ENCODE results near the gene ZNF451.

Gene ZNF451

DNA sequence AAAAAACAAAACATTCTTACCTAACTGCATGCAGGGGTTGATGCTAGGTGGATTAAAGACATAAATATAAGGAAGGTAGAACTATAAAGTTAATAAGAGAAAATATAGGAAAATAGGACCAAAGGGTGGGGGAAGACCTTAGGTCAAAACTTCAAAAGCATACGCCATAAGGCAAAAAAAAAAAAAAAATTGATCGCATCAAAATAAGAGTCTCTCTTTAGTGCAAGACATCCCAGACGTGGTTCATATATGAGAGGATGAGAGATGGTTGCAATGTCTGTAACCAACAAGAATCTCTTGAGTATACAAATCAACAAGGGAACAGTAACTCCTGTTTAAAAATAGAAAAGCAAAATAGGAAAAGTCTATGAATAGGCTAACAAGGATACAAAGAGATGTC is 90.6 kb downstream of the ZNF451 start:
- no peak overlapping the region for H3K4me3 ChIP-seq (ENCODE audit: low read depth, low read length)
- no peak for DNase-seq (ENCODE audit: low read depth, low spot score)
- POLR2A ChIA-PET, result no interaction called here
- TF ChIP-seq, protein P1, sequence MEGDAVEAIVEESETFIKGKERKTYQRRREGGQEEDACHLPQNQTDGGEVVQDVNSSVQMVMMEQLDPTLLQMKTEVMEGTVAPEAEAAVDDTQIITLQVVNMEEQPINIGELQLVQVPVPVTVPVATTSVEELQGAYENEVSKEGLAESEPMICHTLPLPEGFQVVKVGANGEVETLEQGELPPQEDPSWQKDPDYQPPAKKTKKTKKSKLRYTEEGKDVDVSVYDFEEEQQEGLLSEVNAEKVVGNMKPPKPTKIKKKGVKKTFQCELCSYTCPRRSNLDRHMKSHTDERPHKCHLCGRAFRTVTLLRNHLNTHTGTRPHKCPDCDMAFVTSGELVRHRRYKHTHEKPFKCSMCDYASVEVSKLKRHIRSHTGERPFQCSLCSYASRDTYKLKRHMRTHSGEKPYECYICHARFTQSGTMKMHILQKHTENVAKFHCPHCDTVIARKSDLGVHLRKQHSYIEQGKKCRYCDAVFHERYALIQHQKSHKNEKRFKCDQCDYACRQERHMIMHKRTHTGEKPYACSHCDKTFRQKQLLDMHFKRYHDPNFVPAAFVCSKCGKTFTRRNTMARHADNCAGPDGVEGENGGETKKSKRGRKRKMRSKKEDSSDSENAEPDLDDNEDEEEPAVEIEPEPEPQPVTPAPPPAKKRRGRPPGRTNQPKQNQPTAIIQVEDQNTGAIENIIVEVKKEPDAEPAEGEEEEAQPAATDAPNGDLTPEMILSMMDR (IDR thresholded peaks at IDR 0.05; ENCODE audit: insufficient read depth, low read length, missing control alignments), result no peak
- CTCF ChIA-PET, result interaction anchor here (1.2 to 13.2 kb wide), 2 partner anchors 136 to 160 kb away, joined by 3 to 207 read pairs; partner anchors contain the start of gene PRIM2

DNA sequence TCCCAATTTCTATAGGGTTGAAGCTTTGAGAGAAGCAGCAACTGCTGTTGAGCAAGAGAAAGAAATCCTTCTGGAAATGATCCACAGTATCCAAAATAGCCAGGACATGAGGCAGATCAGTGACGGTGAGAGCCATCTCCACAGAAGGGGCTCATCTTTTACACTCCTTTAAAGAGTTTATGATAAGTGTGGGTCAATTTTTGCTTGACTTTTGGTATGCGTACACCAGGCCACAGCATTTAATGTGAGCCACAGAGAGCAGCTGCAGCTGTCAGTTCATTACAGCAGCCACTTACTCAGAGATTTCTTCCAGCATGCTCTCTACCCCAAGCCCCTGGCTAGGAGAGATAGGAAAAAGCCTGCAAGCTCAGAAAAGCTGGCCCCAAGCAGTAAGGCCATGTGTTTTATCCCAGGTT is 92.0 kb downstream of the ZNF451 start:
- ChIA-PET POLR2A (no interaction called here), CTCF (interaction anchor here (1.1 to 13.2 kb wide), 4 partner anchors 8 to 134 kb away, joined by 3 to 207 read pairs (median 5); partner anchors contain the start of gene PRIM2)
- no peak for DNase-seq (ENCODE audit: low read depth, low spot score)
- H3K4me3 ChIP-seq (ENCODE audit: low read depth, low read length), result no peak overlapping the region
- TF ChIP-seq, protein P1 (IDR thresholded peaks at IDR 0.05; ENCODE audit: insufficient read depth, low read length, missing control alignments), result no peak

DNA sequence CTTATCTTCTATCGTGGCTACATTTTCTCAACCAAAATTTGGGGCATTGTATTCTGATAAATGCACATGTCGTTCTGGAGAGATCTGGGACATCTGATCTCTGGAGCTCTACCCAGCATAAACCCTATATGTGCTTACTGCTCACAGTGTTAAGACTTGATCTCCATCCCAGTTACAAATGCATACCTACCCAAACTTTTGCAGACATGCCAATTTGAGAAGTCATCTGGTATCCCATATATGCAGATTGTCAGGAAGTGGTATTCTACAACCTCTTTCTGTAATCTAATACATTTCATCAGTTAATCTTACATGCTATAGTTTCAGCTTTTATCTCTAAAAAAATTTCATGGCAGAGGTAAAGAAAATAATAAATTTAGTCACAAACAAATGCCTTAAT is 93.3 kb downstream of the ZNF451 start:
- no peak overlapping the region for H3K4me3 ChIP-seq (ENCODE audit: low read depth, low read length)
- CTCF ChIA-PET, result interaction anchor here (1.1 to 13.2 kb wide), 5 partner anchors 8 to 280 kb away, joined by 3 to 207 read pairs (median 4); partner anchors contain the start of gene PRIM2
- DNase-seq (ENCODE audit: low read depth, low spot score), result no peak
- POLR2A ChIA-PET, result no interaction called here
- TF ChIP-seq, protein P1 (IDR thresholded peaks at IDR 0.05; ENCODE audit: insufficient read depth, low read length, missing control alignments), result no peak

DNA sequence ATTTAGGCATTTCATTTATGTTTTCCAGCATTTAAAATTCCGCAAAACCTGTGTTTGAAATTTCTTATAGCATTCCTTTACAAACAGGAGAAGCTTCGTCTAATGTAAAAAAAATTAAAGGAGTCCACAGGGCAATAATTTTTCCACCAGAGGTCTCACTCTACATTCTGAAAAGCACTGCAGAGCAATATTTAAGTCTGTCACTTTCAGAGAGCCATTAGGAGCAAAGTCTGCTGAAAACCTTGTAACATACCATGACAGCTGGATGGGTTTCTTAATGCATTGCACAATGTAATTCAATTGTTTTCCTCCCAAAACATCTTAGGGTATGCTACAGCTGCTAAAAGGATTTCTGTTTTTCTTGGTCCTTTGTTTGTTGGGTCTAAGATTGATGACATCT is 100.2 kb downstream of the ZNF451 start:
- no peak overlapping the region for H3K4me3 ChIP-seq (ENCODE audit: low read depth, low read length)
- TF ChIP-seq, protein P1 (IDR thresholded peaks at IDR 0.05; ENCODE audit: insufficient read depth, low read length, missing control alignments), result no peak
- ChIA-PET POLR2A (interaction anchor here (1.1 to 1.4 kb wide), 2 partner anchors 32 to 124 kb away, joined by 4 read pairs; partner anchors contain the start of gene RAB23), CTCF (interaction anchor here (0.7 to 13.2 kb wide), 18 partner anchors 8 to 286 kb away, joined by 3 to 207 read pairs (median 5); partner anchors contain the start of genes BEND6, PRIM2 and RAB23)
- DNase-seq (ENCODE audit: low read depth, low spot score), result no peak

DNA sequence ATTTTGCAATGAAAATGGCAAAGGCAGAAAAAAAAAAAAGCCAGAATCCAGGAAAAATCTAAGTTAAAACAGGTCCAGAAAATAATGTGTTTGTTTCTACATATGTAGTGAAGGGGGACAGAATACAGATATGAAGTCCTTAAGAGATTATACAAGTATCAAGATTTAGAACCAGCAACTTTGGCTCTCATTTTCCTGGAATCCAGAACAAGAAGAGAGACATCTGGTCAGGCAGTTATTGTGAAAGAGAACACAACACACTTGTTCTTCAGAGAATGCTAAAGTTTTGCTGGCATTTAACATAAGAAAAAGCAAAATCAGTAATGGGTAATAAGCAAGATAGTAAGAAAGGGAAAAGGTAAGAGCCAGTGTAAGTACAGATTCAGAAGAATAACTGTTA is 103.2 kb downstream of the ZNF451 start:
- ChIA-PET POLR2A (no interaction called here), CTCF (interaction anchor here (13.2 kb wide), 1 partner anchor 123 kb away, joined by 207 read pairs; the partner anchor contains the start of gene PRIM2)
- no peak for DNase-seq (ENCODE audit: low read depth, low spot score)
- H3K4me3 ChIP-seq (ENCODE audit: low read depth, low read length), result no peak overlapping the region
- TF ChIP-seq, protein P1 (IDR thresholded peaks at IDR 0.05; ENCODE audit: insufficient read depth, low read length, missing control alignments), result no peak

DNA sequence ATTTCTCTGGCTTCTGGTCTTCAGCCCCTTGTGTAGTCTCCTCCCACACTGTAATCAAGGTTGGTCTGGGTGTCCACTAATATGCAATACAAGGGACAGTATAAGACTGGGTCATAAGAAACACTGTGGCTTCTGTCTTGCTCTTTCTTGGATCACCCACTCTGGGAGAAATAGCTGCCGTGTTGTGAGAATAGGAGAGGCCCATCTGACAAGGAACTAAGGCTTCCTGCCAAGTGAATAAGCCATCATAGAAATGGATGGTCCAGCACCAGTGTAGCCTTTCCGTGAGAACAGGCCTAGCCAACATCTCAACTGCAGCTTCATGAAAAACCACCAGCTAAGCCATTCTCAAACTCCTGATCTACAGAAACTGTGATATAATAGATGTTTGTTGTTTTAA is 105.5 kb downstream of the ZNF451 start:
- ChIA-PET CTCF (interaction anchor here (1.3 kb wide), 1 partner anchor 120 kb away, joined by 5 read pairs; no protein-coding TSS in a partner anchor), POLR2A (no interaction called here)
- H3K4me3 ChIP-seq (ENCODE audit: low read depth, low read length), result no peak overlapping the region
- TF ChIP-seq, protein P1 (IDR thresholded peaks at IDR 0.05; ENCODE audit: insufficient read depth, low read length, missing control alignments), result no peak
- DNase-seq (ENCODE audit: low read depth, low spot score), result no peak
